Measurements from ENCODE around the gene MAT2A. TPM values are rescaled to one million over a fixed set of nuclear protein-coding genes. Genes with fewer than 3 reads are reported as not detected.

MAT2A gene
- total and polyA plus RNA-seq, 2 experiments from 2014 or later, result 202 to 379 TPM

- Histone ChIP-seq H3K36me3 (replicated peaks; ENCODE audit: insufficient read depth, low read depth) (no peaks in the 10 kb centered on the region), H2AFZ (no peak overlapping the region), H3K4me3 (no peak overlapping the region), H4K20me1 (ENCODE audit: insufficient read depth, poor library complexity, severe bottlenecking) (no peaks in the 10 kb centered on the region), H3K9me2 (replicated peaks; ENCODE audit: insufficient read depth) (no peaks in the 10 kb centered on the region), H3K27ac (no peak overlapping the region), H3K27me3 (no peaks in the 10 kb centered on the region), H3K4me1 (ENCODE audit: insufficient read depth) (peaks cover 4% of the 10 kb centered on the region), H3K4me2 (no peak overlapping the region), H3K79me2 (peaks cover 6% of the 10 kb centered on the region), H3K9me3 (ENCODE audit: low read depth) (no peaks in the 10 kb centered on the region)
- 79% methylated on average over 2 of the region's 2 CpGs for WGBS (ENCODE audit: low lambda C conversion rate, missing lambda C conversion rate)
- DNase-seq (ENCODE audit: low spot score), result no peak
- TF ChIP-seq CTCF (IDR thresholded peaks at IDR 0.05; ENCODE audit: poor library complexity) (no peak), EZH2 (IDR thresholded peaks at IDR 0.05; ENCODE audit: borderline replicate concordance) (no peak), EZH2phosphoT487 (IDR thresholded peaks at IDR 0.05; ENCODE audit: low read depth, severe bottlenecking, unreplicated experiment) (no peak)
Observed at GRCh38 chr2:85531589-85531988, 7.4 kb upstream of the MAT2A start.

GRCh38 chr2:85534099-85534498 is 4.9 kb upstream of the MAT2A start:
- no peaks in the 10 kb centered on the region for H3K27me3 ChIP-seq
- no peaks in the 10 kb centered on the region for H3K9me3 ChIP-seq (ENCODE audit: low read depth)
- DNase-seq (ENCODE audit: low spot score), result no peak
- 86% methylated on average over 3 of the region's 3 CpGs for WGBS (ENCODE audit: low lambda C conversion rate, missing lambda C conversion rate)
- peaks cover 20% of the 10 kb centered on the region for H3K4me1 ChIP-seq (ENCODE audit: insufficient read depth)
- no peak for TF ChIP-seq EZH2phosphoT487 (IDR thresholded peaks at IDR 0.05; ENCODE audit: low read depth, severe bottlenecking, unreplicated experiment)
- no peak overlapping the region for H3K27ac ChIP-seq
- H2AFZ ChIP-seq, result no peak overlapping the region
- H4K20me1 ChIP-seq (ENCODE audit: insufficient read depth, poor library complexity, severe bottlenecking), result no peaks in the 10 kb centered on the region
- H3K79me2 ChIP-seq, result peaks cover 21% of the 10 kb centered on the region
- no peaks in the 10 kb centered on the region for H3K36me3 ChIP-seq (replicated peaks; ENCODE audit: insufficient read depth, low read depth)
- H3K4me3 ChIP-seq, result no peak overlapping the region
- H3K9me2 ChIP-seq (replicated peaks; ENCODE audit: insufficient read depth), result no peaks in the 10 kb centered on the region
- no peak overlapping the region for H3K4me2 ChIP-seq

GRCh38 chr2:85534881-85535280 is 4.1 kb upstream of the MAT2A start:
- Histone ChIP-seq H3K27me3 (no peaks in the 10 kb centered on the region), H3K27ac (no peak overlapping the region), H2AFZ (no peak overlapping the region), H4K20me1 (ENCODE audit: insufficient read depth, poor library complexity, severe bottlenecking) (peaks cover 8% of the 10 kb centered on the region), H3K9me2 (replicated peaks; ENCODE audit: insufficient read depth) (no peaks in the 10 kb centered on the region), H3K4me1 (ENCODE audit: insufficient read depth) (peaks cover 20% of the 10 kb centered on the region), H3K79me2 (peaks cover 29% of the 10 kb centered on the region), H3K9me3 (ENCODE audit: low read depth) (no peaks in the 10 kb centered on the region), H3K4me3 (no peak overlapping the region), H3K36me3 (replicated peaks; ENCODE audit: insufficient read depth, low read depth) (no peaks in the 10 kb centered on the region), H3K4me2 (no peak overlapping the region)
- no peak for DNase-seq (ENCODE audit: low spot score)
- TF ChIP-seq EZH2 (IDR thresholded peaks at IDR 0.05; ENCODE audit: borderline replicate concordance) (no peak), CTCF (IDR thresholded peaks at IDR 0.05; ENCODE audit: poor library complexity) (no peak), EZH2phosphoT487 (IDR thresholded peaks at IDR 0.05; ENCODE audit: low read depth, severe bottlenecking, unreplicated experiment) (no peak)
- WGBS (ENCODE audit: low lambda C conversion rate, missing lambda C conversion rate), result 88% methylated on average over 3 of the region's 3 CpGs

- DNase-seq (ENCODE audit: low spot score), result peak; percentile 54
- H3K27ac ChIP-seq, result peak overlapping the region; percentile 99
- H3K27me3 ChIP-seq, result no peaks in the 10 kb centered on the region
- no peaks in the 10 kb centered on the region for H3K9me3 ChIP-seq (ENCODE audit: low read depth)
- no peak overlapping the region for H3K4me3 ChIP-seq
- WGBS (ENCODE audit: low lambda C conversion rate, missing lambda C conversion rate), result 59% methylated on average over 3 of the region's 3 CpGs
- no peaks in the 10 kb centered on the region for H3K9me2 ChIP-seq (replicated peaks; ENCODE audit: insufficient read depth)
- H3K4me1 ChIP-seq (ENCODE audit: insufficient read depth), result peaks cover 28% of the 10 kb centered on the region
- no peak for TF ChIP-seq EZH2 (IDR thresholded peaks at IDR 0.05; ENCODE audit: borderline replicate concordance)
- no peak for TF ChIP-seq CTCF (IDR thresholded peaks at IDR 0.05; ENCODE audit: poor library complexity)
- no peak for TF ChIP-seq EZH2phosphoT487 (IDR thresholded peaks at IDR 0.05; ENCODE audit: low read depth, severe bottlenecking, unreplicated experiment)
- no peaks in the 10 kb centered on the region for H3K36me3 ChIP-seq (replicated peaks; ENCODE audit: insufficient read depth, low read depth)
- peaks cover 24% of the 10 kb centered on the region for H4K20me1 ChIP-seq (ENCODE audit: insufficient read depth, poor library complexity, severe bottlenecking)
- H3K4me2 ChIP-seq, result peak overlapping the region; percentile 94
- no peak overlapping the region for H2AFZ ChIP-seq
- H3K79me2 ChIP-seq, result peaks cover 45% of the 10 kb centered on the region
Observed at GRCh38 chr2:85536479-85536878, 2.5 kb upstream of the MAT2A start.
